Measurements from ENCODE around the gene CYFIP1. TPM values are rescaled to one million over a fixed set of nuclear protein-coding genes. Genes with fewer than 3 reads are reported as not detected.

The CYFIP1 gene
- total and polyA plus RNA-seq, 9 of the 15 experiments (the other 6 are each of a cell fraction or from before 2014, with no cell fraction given), result 3.8 to 59.8 (median 28.3) TPM

DNA sequence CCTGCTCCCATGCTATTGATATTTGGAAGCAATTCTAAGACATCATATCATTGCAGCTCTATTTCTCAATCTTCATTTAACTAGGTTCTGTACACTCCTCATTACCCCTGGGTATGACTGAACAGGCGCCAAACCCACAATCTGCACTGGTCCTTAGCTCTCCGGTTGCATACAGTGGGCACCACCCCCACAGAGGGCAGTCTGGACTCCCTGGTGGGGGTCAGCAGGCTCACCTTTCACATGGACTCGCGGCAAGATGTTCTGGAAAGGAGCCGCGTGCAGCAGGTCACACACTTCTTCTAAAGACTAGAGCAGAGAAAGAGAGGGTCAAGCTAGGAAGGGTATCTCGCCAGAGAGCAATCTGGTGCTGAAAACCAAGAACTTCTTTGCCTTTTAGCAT, 105.2 kb downstream of the CYFIP1 start:
- no peak overlapping the region for H3K9ac ChIP-seq (ENCODE audit: insufficient read depth in 1 of 2, low read depth in 2 of 2, low read length in 2 of 2)
- H3K4me2 ChIP-seq (ENCODE audit: insufficient read depth, low read length), result no peak overlapping the region
- no peaks in the 10 kb centered on the region for H3K9me3 ChIP-seq (replicated peaks; ENCODE audit: control insufficient read depth, insufficient read depth, low read depth, low read length)
- 81% methylated on average over 7 of the region's 7 CpGs for WGBS (ENCODE audit: insufficient coverage, low coverage, missing lambda C conversion rate)
- H3K4me1 ChIP-seq (replicated peaks in 1 of 2; ENCODE audit: control insufficient read depth in 2 of 2, insufficient read depth in 2 of 2, low read length in 2 of 2), result peaks cover 0 to 2% of the 10 kb centered on the region in 2 experiments; a peak in 2 of 5 replicates
- no peak overlapping the region for H2AFZ ChIP-seq (ENCODE audit: low read depth, low read length)
- ChIA-PET POLR2A (interaction anchor here (0.9 kb wide), 1 partner anchor 14 kb away, joined by 3 read pairs; no protein-coding TSS in a partner anchor), CTCF (ENCODE audit: low intra/inter-chr PET ratio) (no interaction called here)
- H3K9me1 ChIP-seq (ENCODE audit: control insufficient read depth, insufficient read depth, low read length), result peaks cover 5% of the 10 kb centered on the region
- no peaks in the 10 kb centered on the region for H4K20me1 ChIP-seq (replicated peaks; ENCODE audit: control insufficient read depth, insufficient read depth, low read length)
- in situ Hi-C loops (cut with MboI) (no loop called here), intact Hi-C loops (cut with micrococcal nuclease) (no loop called here)
- no peak for DNase-seq (ENCODE audit: extremely low read depth in 1 of 4, low spot score in 3 of 4)
- TF ChIP-seq ZKSCAN8 (CRISPR knock-in tag; IDR thresholded peaks at IDR 0.05) (no peak), RB1 (IDR thresholded peaks at IDR 0.05; ENCODE audit: low read depth) (no peak), ZNF384 (IDR thresholded peaks at IDR 0.05; ENCODE audit: low read depth, low read length) (no peak), CHD2 (IDR thresholded peaks at IDR 0.05; ENCODE audit: low read depth, low read length) (no peak), SAFB2 (IDR thresholded peaks at IDR 0.05; ENCODE audit: borderline replicate concordance, low read depth, low read length, severe bottlenecking) (no peak), GTF2F1 (IDR thresholded peaks at IDR 0.05; ENCODE audit: low read depth, low read length) (no peak), MED1 (CRISPR knock-in tag; IDR thresholded peaks at IDR 0.05; ENCODE audit: borderline replicate concordance) (no peak), RBM34 (IDR thresholded peaks at IDR 0.05; ENCODE audit: borderline replicate concordance, insufficient read depth, low read length) (no peak), ZNF830 (CRISPR knock-in tag; IDR thresholded peaks at IDR 0.05) (no peak), TRIM24 (IDR thresholded peaks at IDR 0.05) (no peak), ZNF699 (CRISPR knock-in tag; IDR thresholded peaks at IDR 0.05; ENCODE audit: insufficient replicate concordance) (no peak), MEF2D (tag; conservative IDR thresholded peaks at IDR 0.05; ENCODE audit: low read depth) (no peak)
- TF ChIP-seq, protein P1, sequence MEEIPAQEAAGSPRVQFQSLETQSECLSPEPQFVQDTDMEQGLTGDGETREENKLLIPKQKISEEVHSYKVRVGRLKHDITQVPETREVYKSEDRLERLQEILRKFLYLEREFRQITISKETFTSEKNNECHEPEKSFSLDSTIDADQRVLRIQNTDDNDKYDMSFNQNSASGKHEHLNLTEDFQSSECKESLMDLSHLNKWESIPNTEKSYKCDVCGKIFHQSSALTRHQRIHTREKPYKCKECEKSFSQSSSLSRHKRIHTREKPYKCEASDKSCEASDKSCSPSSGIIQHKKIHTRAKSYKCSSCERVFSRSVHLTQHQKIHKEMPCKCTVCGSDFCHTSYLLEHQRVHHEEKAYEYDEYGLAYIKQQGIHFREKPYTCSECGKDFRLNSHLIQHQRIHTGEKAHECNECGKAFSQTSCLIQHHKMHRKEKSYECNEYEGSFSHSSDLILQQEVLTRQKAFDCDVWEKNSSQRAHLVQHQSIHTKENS (CRISPR knock-in tag; IDR thresholded peaks at IDR 0.05), result no peak
- TF ChIP-seq, protein P2, sequence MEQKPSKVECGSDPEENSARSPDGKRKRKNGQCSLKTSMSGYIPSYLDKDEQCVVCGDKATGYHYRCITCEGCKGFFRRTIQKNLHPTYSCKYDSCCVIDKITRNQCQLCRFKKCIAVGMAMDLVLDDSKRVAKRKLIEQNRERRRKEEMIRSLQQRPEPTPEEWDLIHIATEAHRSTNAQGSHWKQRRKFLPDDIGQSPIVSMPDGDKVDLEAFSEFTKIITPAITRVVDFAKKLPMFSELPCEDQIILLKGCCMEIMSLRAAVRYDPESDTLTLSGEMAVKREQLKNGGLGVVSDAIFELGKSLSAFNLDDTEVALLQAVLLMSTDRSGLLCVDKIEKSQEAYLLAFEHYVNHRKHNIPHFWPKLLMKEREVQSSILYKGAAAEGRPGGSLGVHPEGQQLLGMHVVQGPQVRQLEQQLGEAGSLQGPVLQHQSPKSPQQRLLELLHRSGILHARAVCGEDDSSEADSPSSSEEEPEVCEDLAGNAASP (IDR thresholded peaks at IDR 0.05), result no peak
- H3K79me2 ChIP-seq (ENCODE audit: control insufficient read depth, insufficient read depth, low read length), result no peaks in the 10 kb centered on the region
- FAIRE-seq, result no peak
- no peak overlapping the region for H3K27ac ChIP-seq (ENCODE audit: extremely low read depth, low read depth, low read length)
- H3K36me3 ChIP-seq (ENCODE audit: control insufficient read depth, insufficient read depth, low read length), result peaks cover 20% of the 10 kb centered on the region; the same call in 2 of the 3 replicates
- no peaks in the 10 kb centered on the region for H3K27me3 ChIP-seq (ENCODE audit: control insufficient read depth in 2 of 2, insufficient read depth in 2 of 2, low read length in 2 of 2)
- BruUV-seq (replicated peaks), result no TSS peak
- ATAC-seq, result no peak
- H3K4me3 ChIP-seq, result no peak overlapping the region

All from K562 (cell line).